ENCODE measurements around the gene CHD3. TPM values are rescaled to one million over a fixed set of nuclear protein-coding genes. Genes with fewer than 3 reads are reported as not detected.

The CHD3 gene
- total RNA-seq, 1 experiment from 2014 or later, result 84.6 TPM

GRCh38 chr17:7857713-7858521 is 30.7 kb upstream of the CHD3 start, which contains the start of gene CYB5D1:
Gene CYB5D1 (plus strand): TSS chr17:7858003. CDS start chr17:7858135, 132 bp downstream.
- peaks cover 5% of the 10 kb centered on the region for H3K36me3 ChIP-seq (ENCODE audit: control insufficient read depth, insufficient read depth, low read length)
- peaks cover 9% of the 10 kb centered on the region; the same call in 1 of the 2 replicates for H3K4me1 ChIP-seq (ENCODE audit: control insufficient read depth, insufficient read depth, low read length)
- H3K27ac ChIP-seq (ENCODE audit: low read length), result peak within 1 kb of the TSS; percentile 97
- H3K4me3 ChIP-seq (ENCODE audit: low read depth in 2 of 2, low read length in 2 of 2), result peak within 1 kb of the TSS; percentile 74 to 79
- intact Hi-C loops (cut with micrococcal nuclease; ENCODE audit: unreplicated experiment), result loop anchor here (10.0 kb wide), 1 partner anchor 113 kb away; no protein-coding TSS in a partner anchor
- BruUV-seq (replicated peaks), result no TSS peak
- H3K9me3 ChIP-seq (ENCODE audit: control insufficient read depth, insufficient read depth, low read depth, low read length), result no peaks in the 10 kb centered on the region
- CTCF ChIA-PET, result interaction anchor here (0.6 to 1.0 kb wide), 2 partner anchors 23 to 230 kb away, joined by 4 to 6 read pairs; no protein-coding TSS in a partner anchor
- ATAC-seq (peak; percentile 69), DNase-seq (ENCODE audit: low read depth, low spot score) (peak; percentile 98)
- no peaks in the 10 kb centered on the region for H3K27me3 ChIP-seq (ENCODE audit: control insufficient read depth, insufficient read depth, low read length)
- POLR2A ChIA-PET, result interaction anchor here (0.6 to 0.8 kb wide), 3 partner anchors 12 to 169 kb away, joined by 3 to 7 read pairs (median 4); partner anchors contain the start of gene KDM6B
- peak; percentile 48; the same call in 1 of the 2 replicates for TF ChIP-seq POLR2AphosphoS5 (IDR thresholded peaks at IDR 0.05; ENCODE audit: low read depth, low read length)
- TF ChIP-seq SIN3A (IDR thresholded peaks at IDR 0.05; ENCODE audit: borderline replicate concordance, insufficient read depth, low read depth, low read length), result peak; percentile 71; the same call in 1 of the 2 replicates
- TF ChIP-seq TCF7L2 (IDR thresholded peaks at IDR 0.05; ENCODE audit: low read depth, low read length), result no peak
- in situ Hi-C loops (cut with HindIII; ENCODE audit: low pct_unique_long_range_greater_than_20kb, low sequenced_read_pairs), result no loop called here

- peaks cover 5% of the 10 kb centered on the region for H3K36me3 ChIP-seq (ENCODE audit: control insufficient read depth, insufficient read depth, low read length)
- no peaks in the 10 kb centered on the region for H3K27me3 ChIP-seq (ENCODE audit: control insufficient read depth, insufficient read depth, low read length)
- in situ Hi-C loops (cut with HindIII; ENCODE audit: low pct_unique_long_range_greater_than_20kb, low sequenced_read_pairs) (no loop called here), intact Hi-C loops (cut with micrococcal nuclease; ENCODE audit: unreplicated experiment) (loop anchor here (10.0 kb wide), 1 partner anchor 114 kb away; no protein-coding TSS in a partner anchor)
- TSS peak; percentile 59 for BruUV-seq (replicated peaks)
- H3K4me1 ChIP-seq (ENCODE audit: control insufficient read depth, insufficient read depth, low read length), result peaks cover 10% of the 10 kb centered on the region; the same call in 1 of the 2 replicates
- TF ChIP-seq CTCF (IDR thresholded peaks at IDR 0.05) (peak; percentile 36), TCF7L2 (IDR thresholded peaks at IDR 0.05; ENCODE audit: low read depth, low read length) (no peak), REST (IDR thresholded peaks at IDR 0.05; ENCODE audit: insufficient read depth in 1 of 2, low read depth in 2 of 2, low read length in 1 of 2) (no peak), SIN3A (IDR thresholded peaks at IDR 0.05; ENCODE audit: borderline replicate concordance, insufficient read depth, low read depth, low read length) (no peak), POLR2AphosphoS5 (IDR thresholded peaks at IDR 0.05; ENCODE audit: low read depth, low read length) (no peak)
- ChIA-PET CTCF (no interaction called here), POLR2A (no interaction called here)
- DNase-seq (ENCODE audit: low read depth, low spot score), result no peak
- peak; percentile 19; the same call in 1 of the 2 replicates for ATAC-seq
- peak overlapping the region; percentile 97 for H3K27ac ChIP-seq (ENCODE audit: low read length)
- H3K9me3 ChIP-seq (ENCODE audit: control insufficient read depth, insufficient read depth, low read depth, low read length), result no peaks in the 10 kb centered on the region
- H3K4me3 ChIP-seq (ENCODE audit: low read depth in 2 of 2, low read length in 2 of 2), result peak overlapping the region; percentile 74 to 79
These were observed 30.1 kb upstream of the CHD3 start for GRCh38 chr17:7858522-7858810.
